HG03139 (cell line): Measurements from ENCODE around the gene NKX2-4.
"Not testable (repeated sequence)": the region's sequence is repeated elsewhere in the genome, so short reads cannot be mapped to it uniquely, and the experiment has no call there.

ENCODE experiments used
- ATAC-seq: cut with Tn5 transposase; IDR thresholded peaks from one replicate; pipeline ENCODE4 v1.9.1; 2021; ENCODE audit not compliant: unreplicated experiment

NKX2-4 gene

DNA sequence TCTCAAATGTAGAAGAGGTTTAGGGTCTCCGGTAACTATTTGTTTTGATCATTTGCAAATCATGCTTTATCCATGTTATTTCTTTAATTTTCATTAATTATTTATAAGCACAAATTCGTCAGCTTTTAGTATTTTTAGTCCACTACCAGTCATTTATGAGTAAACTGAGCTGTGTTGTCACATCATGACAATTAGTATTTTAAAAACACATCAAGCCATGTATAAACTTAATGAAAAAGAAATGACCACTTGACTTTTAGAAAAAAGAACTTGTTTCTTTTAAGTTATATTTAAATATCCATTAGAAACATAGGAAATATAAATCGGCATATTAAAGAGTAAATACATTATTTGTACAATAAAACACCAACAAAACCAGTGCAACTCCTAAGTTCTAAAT, 2.8 kb downstream of the NKX2-4 start:
- no peak for ATAC-seq

DNA sequence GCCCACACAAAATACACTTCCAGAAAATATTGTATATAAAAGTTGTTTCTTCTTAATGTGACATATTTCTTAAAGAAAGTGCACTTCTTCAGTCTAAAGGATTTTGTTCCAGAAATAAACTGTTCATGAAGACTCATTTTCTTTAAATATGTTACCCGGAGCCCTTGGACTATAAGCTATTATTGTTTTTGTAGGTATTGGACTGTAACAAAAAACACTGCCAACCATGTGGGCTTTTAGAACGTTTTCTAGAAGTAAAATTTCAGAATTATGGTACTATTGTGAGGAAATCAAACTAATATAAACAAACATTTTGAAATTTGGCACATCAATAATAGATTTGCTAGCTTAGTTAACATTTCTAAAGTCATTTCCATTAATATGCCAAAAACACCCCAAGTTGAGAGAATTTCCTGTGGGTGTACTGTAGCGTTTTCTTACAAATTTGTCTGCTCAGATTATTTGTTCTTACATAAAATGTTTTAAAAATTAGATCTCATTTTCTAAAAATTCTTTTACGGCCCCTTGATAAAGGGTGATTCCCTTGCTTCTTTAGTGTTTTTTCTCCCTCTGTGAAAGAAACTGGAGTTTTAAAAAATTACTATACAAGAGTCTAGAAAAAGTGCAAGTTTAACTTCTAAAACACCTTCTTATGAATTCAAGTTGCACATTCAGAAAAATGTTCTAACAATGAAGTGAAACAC, 3.4 kb downstream of the NKX2-4 start:
- ATAC-seq = no peak

DNA sequence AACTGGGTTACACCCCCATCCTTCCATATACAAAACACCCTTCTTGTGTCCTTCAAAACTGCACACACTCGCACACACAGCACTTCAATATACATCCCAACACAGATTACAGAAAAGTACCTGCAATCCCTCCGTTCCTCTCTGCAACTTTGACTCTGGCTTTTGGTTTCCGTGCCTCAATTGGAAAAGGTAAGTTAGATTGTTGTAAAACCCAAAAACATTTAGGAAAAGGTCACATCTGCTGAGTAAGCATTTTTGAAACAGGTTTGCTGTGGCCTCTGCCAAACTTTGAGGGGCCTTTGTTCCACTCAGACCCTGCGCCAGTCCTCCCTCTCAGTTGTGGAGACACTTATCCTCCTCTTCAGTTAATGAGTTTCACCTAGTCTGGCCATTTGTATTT, 4.2 kb downstream of the NKX2-4 start:
- ATAC-seq = no peak

- no peak for ATAC-seq
Observed at GRCh38 chr20:21391972-21392352, 5.4 kb downstream of the NKX2-4 start.

DNA sequence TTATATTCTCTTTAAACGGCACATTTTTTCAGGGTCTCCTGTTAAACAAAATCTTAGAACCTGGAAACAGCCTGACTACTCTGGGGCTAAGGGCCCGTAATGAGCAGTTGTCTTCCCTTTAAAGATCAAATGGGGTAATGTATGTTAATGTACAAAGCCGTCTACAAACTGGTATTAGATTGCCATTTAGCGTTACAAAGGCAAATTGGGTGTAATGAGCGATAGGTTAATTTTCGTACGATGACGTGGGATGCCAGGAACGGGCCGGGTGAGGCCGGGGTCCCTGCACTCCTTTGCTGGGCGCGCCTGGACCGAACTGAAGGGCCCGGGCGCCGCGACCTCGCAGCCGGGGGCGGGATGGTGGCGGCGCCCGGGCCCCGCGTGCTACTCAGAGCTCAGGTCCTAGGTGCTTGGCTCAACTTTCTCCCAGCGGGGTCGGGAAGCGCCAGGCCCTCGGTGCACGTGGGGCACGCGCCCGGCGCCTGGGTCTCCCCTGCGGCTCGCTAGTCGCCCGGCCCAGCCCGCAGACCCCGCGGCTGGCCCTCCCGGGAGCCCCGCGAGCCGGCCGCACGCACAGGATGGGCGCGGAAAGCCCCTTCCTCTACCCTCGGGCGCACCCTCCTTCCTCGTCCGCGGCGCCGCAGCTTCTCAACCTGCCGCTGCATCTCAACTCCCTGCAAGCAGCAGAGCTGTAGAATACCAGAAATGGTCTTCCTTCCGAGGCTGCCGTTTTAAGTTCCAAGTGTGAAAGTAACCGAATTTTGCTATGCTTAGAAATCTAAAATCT, 5.9 kb downstream of the NKX2-4 start:
- ATAC-seq = no peak

DNA sequence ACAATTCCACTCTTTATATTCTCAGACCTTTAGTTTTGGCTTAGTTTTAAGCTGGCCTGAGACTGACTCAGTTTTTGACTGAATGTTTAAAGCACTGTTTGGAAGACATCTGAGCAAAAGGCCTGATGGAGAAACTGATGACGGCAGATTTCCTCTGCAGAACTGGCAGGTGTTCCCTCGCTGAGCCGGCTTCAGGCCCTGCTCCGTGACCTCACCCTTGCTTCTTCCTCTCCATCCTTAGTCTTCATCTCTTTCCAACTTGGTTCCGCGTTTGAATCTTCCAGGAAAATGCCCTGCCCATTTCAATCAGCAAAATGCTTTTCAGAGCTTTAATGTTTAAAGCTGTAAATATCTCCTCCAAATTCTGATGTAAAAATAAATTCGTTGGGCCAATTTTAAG, 6.6 kb downstream of the NKX2-4 start:
- no peak for ATAC-seq

DNA sequence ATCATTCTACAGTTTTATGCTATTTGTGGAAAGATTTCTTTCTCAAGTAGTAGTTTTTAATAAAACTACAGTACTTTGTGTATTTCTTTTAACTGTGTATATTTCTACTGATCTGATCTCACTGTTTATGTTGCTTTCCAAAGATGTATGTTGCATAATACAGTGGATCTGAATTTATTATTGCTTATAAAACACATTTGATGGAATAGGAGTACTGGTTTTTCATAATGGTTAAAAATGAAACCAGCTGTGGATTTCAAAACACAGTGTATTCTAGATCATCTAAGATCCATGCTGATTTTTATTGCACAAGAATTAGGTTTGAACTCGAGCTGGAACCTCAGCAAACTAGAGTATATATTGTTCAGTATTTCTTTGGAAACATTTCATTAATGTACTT, 8.0 kb downstream of the NKX2-4 start:
- ATAC-seq = no peak

DNA sequence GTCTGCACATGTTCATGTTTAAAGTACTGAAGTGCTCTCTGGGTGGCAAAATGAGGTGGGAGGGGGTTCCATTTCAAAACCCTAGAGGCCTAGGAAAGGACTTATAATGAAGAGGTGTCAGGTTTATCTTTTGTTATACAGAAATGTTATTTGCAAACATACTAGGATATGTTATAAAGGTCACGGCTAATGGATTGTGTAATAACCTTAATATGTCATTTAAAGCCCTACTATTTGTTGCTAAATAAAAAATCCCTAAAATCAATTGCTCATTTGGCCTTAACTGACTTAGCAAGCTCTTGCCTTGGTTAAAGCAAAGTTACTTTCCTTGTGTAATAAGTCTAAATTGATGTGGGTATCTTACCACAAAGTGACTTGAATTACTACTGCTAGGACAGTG, 8.8 kb downstream of the NKX2-4 start:
- ATAC-seq = no peak

DNA sequence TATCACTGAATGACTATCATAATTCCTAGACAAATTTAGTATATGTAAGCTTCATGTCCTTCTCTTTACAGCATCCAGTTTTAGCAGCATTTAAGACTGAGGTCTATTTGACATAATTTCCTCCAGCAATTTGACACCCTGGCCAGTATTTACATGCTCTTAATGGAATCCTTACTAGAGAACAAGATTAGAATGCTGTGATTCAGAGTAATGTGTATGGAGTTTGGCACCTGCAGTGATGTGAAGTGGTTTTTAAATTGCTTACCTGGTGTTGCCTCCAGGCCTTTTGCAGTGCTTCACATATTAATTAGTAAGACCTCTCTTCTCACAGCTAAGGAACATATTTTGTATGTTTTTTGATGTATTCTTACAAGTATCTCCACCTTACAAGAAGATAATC, 9.8 kb downstream of the NKX2-4 start:
- ATAC-seq = no peak

DNA sequence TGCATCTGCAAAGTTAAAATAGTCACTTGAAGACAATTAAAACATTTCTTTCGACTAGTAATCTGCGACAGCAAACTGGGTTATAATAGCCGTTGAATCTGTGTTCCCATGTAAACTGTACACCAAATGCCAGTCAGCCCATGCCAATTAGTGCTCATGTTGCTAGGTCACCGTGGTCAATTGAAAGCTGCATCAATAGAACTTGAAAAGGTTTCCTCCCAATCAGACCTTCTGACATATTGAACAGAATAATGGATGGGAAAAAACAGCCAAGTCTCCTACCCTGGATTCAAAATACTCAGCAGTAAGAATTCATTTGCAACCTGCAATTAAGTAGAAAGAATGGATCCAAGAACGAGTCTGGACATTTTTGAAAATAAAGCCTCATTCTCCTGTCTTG, 11.2 kb downstream of the NKX2-4 start:
- no peak for ATAC-seq

DNA sequence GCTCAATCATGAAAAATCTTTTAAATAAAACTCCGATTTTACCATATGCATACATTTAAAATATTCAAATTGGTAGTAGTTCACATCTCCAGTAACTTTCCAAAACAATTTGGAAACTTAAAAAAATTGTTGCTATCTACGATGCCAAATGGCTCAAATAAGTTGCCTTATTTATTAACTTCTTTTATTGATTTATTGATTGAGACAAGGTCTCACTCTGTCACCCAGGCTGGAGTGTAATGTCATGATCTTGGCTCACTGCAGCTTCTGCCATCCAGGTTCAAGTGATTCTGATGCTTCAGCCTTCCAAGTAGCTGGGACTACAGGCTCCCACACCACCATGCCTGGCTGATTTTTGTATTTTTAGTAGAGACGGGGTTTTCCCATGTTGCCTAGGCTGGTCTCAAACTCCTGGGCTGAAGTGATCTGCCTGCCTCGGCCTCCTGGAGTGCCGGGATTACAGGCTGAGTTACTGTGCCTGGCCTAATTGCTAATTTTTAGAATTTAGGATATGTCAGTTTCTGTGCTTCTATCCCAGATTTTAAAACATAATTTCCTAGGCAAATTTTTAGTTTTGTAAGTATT, 12.9 kb downstream of the NKX2-4 start:
- ATAC-seq = no peak

DNA sequence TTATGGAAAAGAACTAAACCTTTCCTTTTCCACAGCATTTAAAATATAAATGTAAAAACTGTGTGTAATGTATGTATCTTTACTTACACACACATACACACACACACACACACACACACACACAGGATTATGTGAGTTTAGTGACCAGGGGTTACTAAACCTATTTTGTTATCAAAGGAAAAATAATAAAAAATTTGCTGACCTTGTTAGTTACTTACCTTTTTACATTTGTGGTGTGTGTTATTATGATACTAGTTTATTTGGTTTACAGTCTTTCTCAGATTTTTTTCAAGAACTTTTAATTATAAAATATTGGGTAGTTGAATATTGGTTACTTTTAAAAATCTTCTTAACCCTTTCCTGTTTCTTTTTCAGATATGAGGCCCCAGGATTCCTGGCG, 15.7 kb downstream of the NKX2-4 start:
- no peak for ATAC-seq

- ATAC-seq = no peak
Observed at GRCh38 chr20:21380711-21381110, 16.6 kb downstream of the NKX2-4 start.

- ATAC-seq = no peak
Observed at GRCh38 chr20:21378259-21378658, 19.1 kb downstream of the NKX2-4 start.

DNA sequence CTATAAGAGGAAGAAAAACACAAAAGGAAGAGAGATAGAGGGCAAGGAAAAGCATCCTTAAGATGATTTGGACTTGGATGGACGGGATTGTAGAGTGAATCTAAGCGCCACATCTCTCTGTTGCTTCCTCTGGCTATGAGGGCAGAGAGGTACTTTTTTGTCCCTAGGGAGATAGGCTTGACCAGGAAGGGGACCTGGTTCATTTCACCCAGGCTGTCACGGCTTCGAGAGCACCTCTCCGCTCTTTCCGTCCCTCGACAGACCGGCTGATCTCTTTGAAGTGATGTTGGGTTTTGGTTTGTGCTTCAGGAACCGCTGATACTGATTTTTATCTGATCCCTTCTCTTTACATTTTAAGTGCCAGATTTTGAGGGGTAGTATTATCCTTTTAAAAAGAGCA, 19.6 kb downstream of the NKX2-4 start:
- no peak for ATAC-seq

GRCh38 chr20:21376626-21377025, 20.7 kb downstream of the NKX2-4 start:
- ATAC-seq = no peak

DNA sequence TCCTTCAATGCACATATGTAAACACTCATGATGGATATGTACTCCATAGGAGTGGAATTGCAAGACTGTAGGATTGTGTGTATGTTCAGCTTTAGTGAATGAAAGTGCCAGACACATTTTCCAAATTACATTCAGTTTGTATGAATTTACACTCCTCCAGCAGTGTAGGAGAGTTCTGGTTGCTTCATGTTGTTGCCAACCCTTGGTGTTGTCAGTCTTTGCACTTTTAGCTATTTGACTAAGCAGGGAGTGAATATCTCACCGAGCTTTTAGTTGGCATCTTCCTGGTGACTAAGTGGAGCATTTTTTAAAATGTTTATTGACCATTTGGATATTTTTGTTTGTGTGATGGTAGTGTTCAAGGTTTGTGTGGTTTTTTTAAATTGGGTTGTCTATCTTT, 23.9 kb downstream of the NKX2-4 start:
- no peak for ATAC-seq

DNA sequence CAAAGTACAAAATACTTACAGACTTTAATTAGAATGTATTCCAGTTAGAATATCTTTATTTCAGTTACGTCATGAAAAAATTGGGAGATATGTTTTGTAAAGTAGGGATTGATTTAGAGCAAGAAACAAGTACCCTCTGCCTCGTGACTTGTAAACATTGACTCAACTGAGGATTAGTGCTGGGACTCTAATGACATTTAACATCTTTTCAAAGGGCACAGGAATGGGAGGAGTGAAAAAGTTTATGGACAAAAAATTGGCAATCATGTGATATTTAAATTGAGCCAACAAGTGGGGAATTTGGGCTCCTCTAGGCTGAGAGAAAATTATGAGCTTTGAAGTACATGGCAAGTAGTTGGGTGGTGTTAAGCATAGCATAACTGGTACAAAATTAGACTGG, 25.3 kb downstream of the NKX2-4 start:
- ATAC-seq = no peak

- no peak for ATAC-seq
Observed at GRCh38 chr20:21371193-21371592, 26.1 kb downstream of the NKX2-4 start.

DNA sequence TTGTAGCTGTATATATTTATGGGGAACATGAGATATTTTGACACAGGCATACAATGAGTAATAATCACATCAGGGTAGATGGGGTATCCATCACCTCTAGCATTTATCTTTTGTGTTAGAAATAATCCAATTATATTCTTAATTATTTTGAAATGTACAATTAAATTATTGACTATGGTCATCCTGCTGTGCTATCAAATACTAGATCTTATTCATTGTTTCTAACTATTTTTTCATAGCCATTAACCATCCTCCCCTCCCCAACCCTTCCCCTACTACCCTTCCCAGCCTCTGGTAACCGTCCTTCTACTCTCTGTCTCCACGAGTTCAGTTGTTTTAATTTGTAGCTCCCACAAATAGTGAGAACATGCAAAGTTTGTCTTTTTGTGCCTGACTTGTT, 28.5 kb downstream of the NKX2-4 start:
- ATAC-seq = no peak

GRCh38 chr20:21366273-21366672, 31.1 kb downstream of the NKX2-4 start:
- ATAC-seq = not testable (repeated sequence)

- no peak for ATAC-seq
Observed at GRCh38 chr20:21365771-21366170, 31.6 kb downstream of the NKX2-4 start.
